HepG2 (cell line): ENCODE data around the gene LSR. TPM values are rescaled to one million over a fixed set of nuclear protein-coding genes. Genes with fewer than 3 reads are reported as not detected.

Experiments
- ARNT2 ChIP-seq: sonication (generic); formaldehyde crosslinking; IDR thresholded peaks from 2 replicates; pipeline ENCODE4 v1.8.0; 2022; ENCODE audit warnings: mild to moderate bottlenecking, low read depth, missing genetic modification reagents, moderate library complexity
- polyA plus RNA-seq, 8 experiments: library from polyadenylated mRNA; depleted of rRNA in 3 of 8; stranded (reverse) in 7 of 8; unstranded in 1 of 8; fragments of >200 nt; fragmentation: Illumina TruSeq in 4 of 8; extraction: Trizol in 4 of 8; gene quantifications; 2 replicates each; pipeline versions ENCODE4 v1.2.1 to v1.2.3, GENCODE V29; 2011 to 2016; ENCODE audit warnings: low read depth in 4 of 8, missing spikeins in 1 of 8, mixed read lengths in 1 of 8; ENCODE audit not compliant: insufficient read depth in 1 of 8
- total RNA-seq, 5 experiments: library from RNA; depleted of rRNA; stranded (reverse); fragments of >200 nt; fragmentation: Illumina TruSeq; extraction: Trizol; gene quantifications; 2 replicates each; pipeline ENCODE4 v1.2.3, GENCODE V29; 2016; ENCODE audit warnings: low read depth in 1 of 5
- TF ChIP-seq, protein P1 (sequence below): sonication (generic); formaldehyde crosslinking; IDR thresholded peaks from 2 replicates; pipeline ENCODE4 v1.9.0; 2021; ENCODE audit warnings: mild to moderate bottlenecking, missing genetic modification reagents

LSR gene
- total and polyA plus RNA-seq, 2 of the 13 experiments (the other 11 are each of a cell fraction or from before 2014, with no cell fraction given) = 29.2 to 79.2 TPM

DNA sequence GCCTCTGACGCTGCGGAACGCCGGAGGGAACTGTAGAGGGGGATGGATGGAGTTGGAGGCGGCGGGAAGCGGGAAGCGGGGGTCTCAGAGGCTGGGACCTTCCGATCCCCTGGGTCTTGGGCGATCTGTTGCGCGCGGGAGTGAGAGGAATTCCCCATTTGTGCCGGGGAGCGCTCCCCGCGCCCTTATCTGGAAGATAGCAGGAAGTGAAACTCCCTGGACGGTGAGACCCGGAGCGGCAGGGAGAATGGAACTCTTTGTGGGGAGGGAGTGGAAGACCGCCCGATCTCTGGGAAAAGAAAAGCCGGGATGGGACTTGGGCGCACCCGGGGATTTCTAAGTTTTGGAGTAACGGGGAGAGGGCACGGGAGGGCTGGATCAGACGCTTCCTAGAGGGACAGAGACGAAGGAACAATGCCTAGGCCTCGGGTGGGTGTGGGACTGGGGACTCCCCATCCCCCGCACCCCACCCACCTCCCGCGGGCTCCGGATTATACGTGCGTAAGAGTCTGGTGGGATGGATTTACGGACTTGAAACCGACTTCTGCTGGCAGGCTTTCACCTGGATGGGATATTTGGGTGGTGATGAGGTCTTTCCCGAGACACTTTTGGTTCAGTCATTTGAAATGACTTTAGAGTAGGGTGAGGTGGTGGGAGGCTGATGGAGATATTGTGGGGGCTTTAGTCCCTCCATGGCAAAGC, 495 bp downstream of the LSR start (continued):
- TF ChIP-seq, protein P1, sequence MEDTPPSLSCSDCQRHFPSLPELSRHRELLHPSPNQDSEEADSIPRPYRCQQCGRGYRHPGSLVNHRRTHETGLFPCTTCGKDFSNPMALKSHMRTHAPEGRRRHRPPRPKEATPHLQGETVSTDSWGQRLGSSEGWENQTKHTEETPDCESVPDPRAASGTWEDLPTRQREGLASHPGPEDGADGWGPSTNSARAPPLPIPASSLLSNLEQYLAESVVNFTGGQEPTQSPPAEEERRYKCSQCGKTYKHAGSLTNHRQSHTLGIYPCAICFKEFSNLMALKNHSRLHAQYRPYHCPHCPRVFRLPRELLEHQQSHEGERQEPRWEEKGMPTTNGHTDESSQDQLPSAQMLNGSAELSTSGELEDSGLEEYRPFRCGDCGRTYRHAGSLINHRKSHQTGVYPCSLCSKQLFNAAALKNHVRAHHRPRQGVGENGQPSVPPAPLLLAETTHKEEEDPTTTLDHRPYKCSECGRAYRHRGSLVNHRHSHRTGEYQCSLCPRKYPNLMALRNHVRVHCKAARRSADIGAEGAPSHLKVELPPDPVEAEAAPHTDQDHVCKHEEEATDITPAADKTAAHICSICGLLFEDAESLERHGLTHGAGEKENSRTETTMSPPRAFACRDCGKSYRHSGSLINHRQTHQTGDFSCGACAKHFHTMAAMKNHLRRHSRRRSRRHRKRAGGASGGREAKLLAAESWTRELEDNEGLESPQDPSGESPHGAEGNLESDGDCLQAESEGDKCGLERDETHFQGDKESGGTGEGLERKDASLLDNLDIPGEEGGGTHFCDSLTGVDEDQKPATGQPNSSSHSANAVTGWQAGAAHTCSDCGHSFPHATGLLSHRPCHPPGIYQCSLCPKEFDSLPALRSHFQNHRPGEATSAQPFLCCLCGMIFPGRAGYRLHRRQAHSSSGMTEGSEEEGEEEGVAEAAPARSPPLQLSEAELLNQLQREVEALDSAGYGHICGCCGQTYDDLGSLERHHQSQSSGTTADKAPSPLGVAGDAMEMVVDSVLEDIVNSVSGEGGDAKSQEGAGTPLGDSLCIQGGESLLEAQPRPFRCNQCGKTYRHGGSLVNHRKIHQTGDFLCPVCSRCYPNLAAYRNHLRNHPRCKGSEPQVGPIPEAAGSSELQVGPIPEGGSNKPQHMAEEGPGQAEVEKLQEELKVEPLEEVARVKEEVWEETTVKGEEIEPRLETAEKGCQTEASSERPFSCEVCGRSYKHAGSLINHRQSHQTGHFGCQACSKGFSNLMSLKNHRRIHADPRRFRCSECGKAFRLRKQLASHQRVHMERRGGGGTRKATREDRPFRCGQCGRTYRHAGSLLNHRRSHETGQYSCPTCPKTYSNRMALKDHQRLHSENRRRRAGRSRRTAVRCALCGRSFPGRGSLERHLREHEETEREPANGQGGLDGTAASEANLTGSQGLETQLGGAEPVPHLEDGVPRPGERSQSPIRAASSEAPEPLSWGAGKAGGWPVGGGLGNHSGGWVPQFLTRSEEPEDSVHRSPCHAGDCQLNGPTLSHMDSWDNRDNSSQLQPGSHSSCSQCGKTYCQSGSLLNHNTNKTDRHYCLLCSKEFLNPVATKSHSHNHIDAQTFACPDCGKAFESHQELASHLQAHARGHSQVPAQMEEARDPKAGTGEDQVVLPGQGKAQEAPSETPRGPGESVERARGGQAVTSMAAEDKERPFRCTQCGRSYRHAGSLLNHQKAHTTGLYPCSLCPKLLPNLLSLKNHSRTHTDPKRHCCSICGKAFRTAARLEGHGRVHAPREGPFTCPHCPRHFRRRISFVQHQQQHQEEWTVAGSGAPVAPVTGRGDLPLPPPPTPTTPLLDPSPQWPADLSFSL = peak; percentile 2; the same call in 1 of the 2 replicates
- TF ChIP-seq ARNT2 (CRISPR knock-in tag) = no peak; the same call in none of the 2 replicates
